Measurements from ENCODE around the gene HLA-E.

Gene HLA-E

GRCh38 chr6:30530014-30530413 is 40.7 kb downstream of the HLA-E start:
- H2AFZ ChIP-seq (ENCODE audit: low read length): peak overlapping the region; percentile 32
- no peak overlapping the region for H3K4me2 ChIP-seq (ENCODE audit: low read depth, low read length, poor library complexity, severe bottlenecking)
- no peaks in the 10 kb centered on the region for H3K79me2 ChIP-seq (ENCODE audit: insufficient read depth, low read length)
- no peak for TF ChIP-seq EZH2phosphoT487 (IDR thresholded peaks at IDR 0.05; ENCODE audit: borderline replicate concordance)
- no peak for TF ChIP-seq CTCF (conservative IDR thresholded peaks at IDR 0.05; ENCODE audit: low read length)
- H3F3A ChIP-seq (ENCODE audit: low read depth): no peaks in the 10 kb centered on the region
- no peak overlapping the region for H3K9ac ChIP-seq (ENCODE audit: low read depth, low read length, poor library complexity, severe bottlenecking)
- H3K27me3 ChIP-seq (ENCODE audit: insufficient read depth, low read length, poor library complexity, severe bottlenecking): no peaks in the 10 kb centered on the region
- H4K20me1 ChIP-seq (ENCODE audit: insufficient read depth, low read length, poor library complexity, severe bottlenecking): no peaks in the 10 kb centered on the region
- no peaks in the 10 kb centered on the region for H3K9me3 ChIP-seq (ENCODE audit: insufficient read depth, low read depth, low read length)
- peaks cover 4% of the 10 kb centered on the region for H3K4me1 ChIP-seq (ENCODE audit: insufficient read depth, low read length, poor library complexity, severe bottlenecking)
- no peak overlapping the region for H3K4me3 ChIP-seq (ENCODE audit: low read length, poor library complexity, severe bottlenecking)
- H3K36me3 ChIP-seq (ENCODE audit: insufficient read depth, low read length): no peaks in the 10 kb centered on the region
- H3K9me2 ChIP-seq (replicated peaks; ENCODE audit: low read depth, low read length): no peaks in the 10 kb centered on the region

GRCh38 chr6:30533460-30534294 is 44.4 kb downstream of the HLA-E start:
- TF ChIP-seq EZH2phosphoT487 (IDR thresholded peaks at IDR 0.05; ENCODE audit: borderline replicate concordance) (no peak), CTCF (conservative IDR thresholded peaks at IDR 0.05; ENCODE audit: low read length) (no peak)
- H2AFZ ChIP-seq (ENCODE audit: low read length): no peak overlapping the region
- no peaks in the 10 kb centered on the region for H3K79me2 ChIP-seq (ENCODE audit: insufficient read depth, low read length)
- peaks cover 4% of the 10 kb centered on the region for H3K4me1 ChIP-seq (ENCODE audit: insufficient read depth, low read length, poor library complexity, severe bottlenecking)
- no peak overlapping the region for H3K4me3 ChIP-seq (ENCODE audit: low read length, poor library complexity, severe bottlenecking)
- H3K27me3 ChIP-seq (ENCODE audit: insufficient read depth, low read length, poor library complexity, severe bottlenecking): no peaks in the 10 kb centered on the region
- no peaks in the 10 kb centered on the region for H3K36me3 ChIP-seq (ENCODE audit: insufficient read depth, low read length)
- no peaks in the 10 kb centered on the region for H4K20me1 ChIP-seq (ENCODE audit: insufficient read depth, low read length, poor library complexity, severe bottlenecking)
- H3K9ac ChIP-seq (ENCODE audit: low read depth, low read length, poor library complexity, severe bottlenecking): no peak overlapping the region
- H3K9me3 ChIP-seq (ENCODE audit: insufficient read depth, low read depth, low read length): no peaks in the 10 kb centered on the region
- H3K9me2 ChIP-seq (replicated peaks; ENCODE audit: low read depth, low read length): no peaks in the 10 kb centered on the region
- H3F3A ChIP-seq (ENCODE audit: low read depth): no peaks in the 10 kb centered on the region
- no peak overlapping the region for H3K4me2 ChIP-seq (ENCODE audit: low read depth, low read length, poor library complexity, severe bottlenecking)

GRCh38 chr6:30537931-30538330 is 48.6 kb downstream of the HLA-E start:
- Histone ChIP-seq H3K79me2 (ENCODE audit: insufficient read depth, low read length) (no peaks in the 10 kb centered on the region), H3K36me3 (ENCODE audit: insufficient read depth, low read length) (no peaks in the 10 kb centered on the region), H3K4me1 (ENCODE audit: insufficient read depth, low read length, poor library complexity, severe bottlenecking) (peaks cover 12% of the 10 kb centered on the region), H3K27me3 (ENCODE audit: insufficient read depth, low read length, poor library complexity, severe bottlenecking) (no peaks in the 10 kb centered on the region), H3K9ac (ENCODE audit: low read depth, low read length, poor library complexity, severe bottlenecking) (no peak overlapping the region), H3K9me2 (replicated peaks; ENCODE audit: low read depth, low read length) (no peaks in the 10 kb centered on the region), H4K20me1 (ENCODE audit: insufficient read depth, low read length, poor library complexity, severe bottlenecking) (no peaks in the 10 kb centered on the region), H3K4me3 (ENCODE audit: low read length, poor library complexity, severe bottlenecking) (no peak overlapping the region), H3F3A (ENCODE audit: low read depth) (0 out of 2 replicates have a peak, but pooled peaks cover 3% of the 10 kb centered on the region), H3K4me2 (ENCODE audit: low read depth, low read length, poor library complexity, severe bottlenecking) (no peak overlapping the region), H2AFZ (ENCODE audit: low read length) (no peak overlapping the region), H3K9me3 (ENCODE audit: insufficient read depth, low read depth, low read length) (no peaks in the 10 kb centered on the region)
- no peak for TF ChIP-seq CTCF (conservative IDR thresholded peaks at IDR 0.05; ENCODE audit: low read length)
- no peak for TF ChIP-seq EZH2phosphoT487 (IDR thresholded peaks at IDR 0.05; ENCODE audit: borderline replicate concordance)

All from Loucy (cell line).